GM13977 (cell line): ENCODE measurements around the gene SAA2.

Experiments used
- DNase-seq: peaks from one replicate; pipeline ENCODE4 v3.0.0; 2012; ENCODE audit warnings: low spot score
- in situ Hi-C: fragments of 300-500 bp; cut with MboI; formaldehyde crosslinking; loops from one replicate; pipeline ENCODE4 v1.12.0; 2022; ENCODE audit warnings: low sequenced_read_pairs, low pct_unique_long_range_greater_than_20kb, mixed read lengths, inconsistent platforms; ENCODE audit not compliant: unreplicated experiment
- TF ChIP-seq, protein P1 (sequence below): IDR thresholded peaks from 2 replicates; pipeline ENCODE4 v1.5.1; 2012; ENCODE audit warnings: mild to moderate bottlenecking, control low read depth; ENCODE audit not compliant: insufficient read depth; ENCODE audit errors: extremely low read depth, missing control alignments

The SAA2 gene

DNA sequence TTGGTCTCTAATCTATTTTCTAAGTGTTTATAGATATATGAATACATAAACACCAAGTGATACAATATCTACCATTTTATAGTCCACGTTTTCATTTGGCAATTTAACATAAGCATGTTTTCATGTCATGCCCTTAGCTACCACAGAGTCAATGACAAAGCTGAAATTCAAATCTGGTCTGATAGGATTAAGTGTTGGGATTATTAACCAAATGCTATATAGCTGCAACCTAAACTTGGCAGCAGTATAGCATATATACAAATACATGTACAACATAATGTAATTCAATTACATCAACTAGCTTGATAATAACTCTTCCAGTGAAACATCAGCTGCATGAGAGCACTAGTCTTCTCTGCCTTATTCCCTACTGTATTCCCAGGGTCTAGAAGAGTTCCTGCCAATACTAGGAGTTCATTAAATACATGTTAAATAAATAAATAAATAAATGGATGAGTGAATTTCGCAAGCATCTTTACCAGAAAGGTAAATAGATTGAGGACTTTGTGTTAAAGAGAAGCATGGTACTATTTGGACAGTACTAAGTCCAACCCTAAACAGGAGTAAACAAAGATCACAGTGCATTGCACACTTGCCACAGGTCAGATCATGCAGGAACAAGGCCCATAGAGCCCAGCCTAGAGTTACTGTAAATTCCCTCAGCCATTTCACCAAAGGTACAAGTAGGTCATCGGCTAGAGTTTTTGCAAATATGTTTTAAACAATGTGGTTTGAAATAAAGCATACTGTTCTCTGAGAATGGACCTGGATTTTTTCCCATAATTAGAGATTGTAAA is 24.7 kb downstream of the SAA2 start:
- in situ Hi-C loops: no loop called here
- no peak for DNase-seq
- TF ChIP-seq, protein P1, sequence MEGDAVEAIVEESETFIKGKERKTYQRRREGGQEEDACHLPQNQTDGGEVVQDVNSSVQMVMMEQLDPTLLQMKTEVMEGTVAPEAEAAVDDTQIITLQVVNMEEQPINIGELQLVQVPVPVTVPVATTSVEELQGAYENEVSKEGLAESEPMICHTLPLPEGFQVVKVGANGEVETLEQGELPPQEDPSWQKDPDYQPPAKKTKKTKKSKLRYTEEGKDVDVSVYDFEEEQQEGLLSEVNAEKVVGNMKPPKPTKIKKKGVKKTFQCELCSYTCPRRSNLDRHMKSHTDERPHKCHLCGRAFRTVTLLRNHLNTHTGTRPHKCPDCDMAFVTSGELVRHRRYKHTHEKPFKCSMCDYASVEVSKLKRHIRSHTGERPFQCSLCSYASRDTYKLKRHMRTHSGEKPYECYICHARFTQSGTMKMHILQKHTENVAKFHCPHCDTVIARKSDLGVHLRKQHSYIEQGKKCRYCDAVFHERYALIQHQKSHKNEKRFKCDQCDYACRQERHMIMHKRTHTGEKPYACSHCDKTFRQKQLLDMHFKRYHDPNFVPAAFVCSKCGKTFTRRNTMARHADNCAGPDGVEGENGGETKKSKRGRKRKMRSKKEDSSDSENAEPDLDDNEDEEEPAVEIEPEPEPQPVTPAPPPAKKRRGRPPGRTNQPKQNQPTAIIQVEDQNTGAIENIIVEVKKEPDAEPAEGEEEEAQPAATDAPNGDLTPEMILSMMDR: no peak

DNA sequence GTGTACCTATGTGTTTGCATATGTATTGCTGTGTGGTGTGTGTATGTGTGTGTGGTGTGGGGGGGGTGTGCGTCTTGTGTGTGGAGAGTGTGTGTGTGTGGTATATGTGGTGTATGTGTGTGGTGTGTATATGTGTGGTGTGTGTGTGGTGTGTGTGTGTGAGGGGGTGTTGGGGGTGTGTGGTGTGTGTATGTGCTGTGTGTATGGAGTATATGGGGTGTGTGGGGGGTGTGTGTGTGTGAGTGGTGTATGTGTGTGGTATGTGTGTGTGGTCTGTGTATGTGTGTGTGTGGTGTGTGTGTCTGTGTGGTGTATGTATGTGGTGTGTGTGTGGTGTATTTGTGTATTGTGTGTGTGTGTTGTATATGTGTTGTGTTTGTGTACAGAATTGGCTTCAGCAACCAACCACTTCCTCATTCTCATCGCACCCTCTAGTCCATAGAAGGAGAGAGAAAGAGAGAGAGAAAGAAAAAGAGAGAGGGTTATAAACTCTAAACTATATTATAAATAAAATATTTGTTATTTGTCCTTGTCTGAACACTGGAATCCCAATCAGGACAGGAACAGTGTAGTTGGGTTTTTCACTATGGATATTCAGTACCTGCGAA is 25.6 kb downstream of the SAA2 start:
- DNase-seq: no peak
- TF ChIP-seq, protein P1: no peak
- in situ Hi-C loops: no loop called here

DNA sequence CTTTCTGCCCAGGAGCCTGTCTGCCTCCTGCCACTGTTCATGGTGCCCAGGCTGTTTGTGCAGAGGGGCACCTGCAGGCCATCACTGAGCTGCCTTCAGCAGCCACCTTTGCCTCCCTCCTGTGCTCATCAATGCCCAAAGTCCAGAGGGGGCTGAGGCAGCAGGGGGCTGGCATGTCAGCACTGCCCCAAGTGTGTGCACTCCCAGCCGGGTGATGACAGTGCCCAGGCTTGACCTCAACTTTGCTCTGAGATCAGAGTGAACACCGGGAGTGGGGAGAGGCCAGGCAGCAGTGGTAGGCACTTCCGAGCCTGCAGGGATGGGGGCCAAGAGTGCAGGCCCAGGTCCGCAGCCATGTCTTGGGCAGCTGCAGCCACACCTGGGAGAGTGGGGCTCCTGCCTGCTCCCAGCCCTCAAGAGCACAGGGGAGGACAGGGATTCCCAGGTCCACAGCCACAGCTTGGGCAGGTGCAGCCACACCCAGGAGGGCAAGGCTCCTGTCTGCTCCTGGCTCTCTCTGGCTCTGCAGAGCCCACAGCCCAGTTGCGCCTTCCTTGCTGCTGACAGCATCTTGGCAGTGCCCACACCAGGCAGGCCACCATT is 27.1 kb downstream of the SAA2 start:
- no peak for DNase-seq
- TF ChIP-seq, protein P1: no peak
- in situ Hi-C loops: no loop called here

DNA sequence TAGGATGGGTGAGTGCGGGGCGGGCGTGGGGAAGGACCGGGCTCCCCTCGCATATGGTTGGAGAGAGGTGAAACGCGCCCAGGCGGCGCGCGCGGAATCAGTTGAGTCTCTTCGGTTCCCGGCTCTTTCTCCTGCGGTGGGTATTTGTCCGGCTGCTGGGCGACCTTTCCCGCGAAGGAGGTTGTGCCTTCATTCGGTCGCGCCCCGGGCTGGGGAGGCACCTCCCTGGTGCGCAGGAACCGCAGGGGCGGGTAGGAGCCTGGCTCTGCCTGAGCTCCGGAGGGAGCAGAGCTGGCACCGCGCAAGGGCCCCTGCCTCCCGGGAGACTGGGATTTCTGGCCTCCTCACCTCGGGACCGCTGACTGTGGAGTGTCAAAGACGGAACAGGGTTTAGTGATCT is 39.4 kb downstream of the SAA2 start:
- in situ Hi-C loops: no loop called here
- TF ChIP-seq, protein P1: no peak
- no peak for DNase-seq

DNA sequence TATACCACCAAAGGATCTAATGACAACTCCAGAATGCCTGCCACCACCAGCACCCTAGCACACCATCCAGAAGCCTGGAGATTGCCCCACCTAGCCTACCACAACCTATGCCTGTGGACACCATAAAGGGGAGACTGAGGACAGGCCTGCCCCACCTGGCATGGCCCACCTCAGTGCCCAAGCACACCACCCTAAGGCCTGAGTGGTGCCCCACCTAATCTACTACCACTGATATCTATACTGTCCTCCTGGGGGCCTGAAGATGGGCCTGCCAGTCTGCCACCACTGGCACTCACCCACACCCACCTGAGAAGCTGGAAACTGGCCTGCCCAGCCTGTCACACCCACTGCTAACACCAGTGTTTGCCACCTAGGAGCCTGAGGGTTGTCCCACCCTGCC is 43.7 kb downstream of the SAA2 start:
- DNase-seq: no peak
- in situ Hi-C loops: no loop called here
- TF ChIP-seq, protein P1: no peak

DNA sequence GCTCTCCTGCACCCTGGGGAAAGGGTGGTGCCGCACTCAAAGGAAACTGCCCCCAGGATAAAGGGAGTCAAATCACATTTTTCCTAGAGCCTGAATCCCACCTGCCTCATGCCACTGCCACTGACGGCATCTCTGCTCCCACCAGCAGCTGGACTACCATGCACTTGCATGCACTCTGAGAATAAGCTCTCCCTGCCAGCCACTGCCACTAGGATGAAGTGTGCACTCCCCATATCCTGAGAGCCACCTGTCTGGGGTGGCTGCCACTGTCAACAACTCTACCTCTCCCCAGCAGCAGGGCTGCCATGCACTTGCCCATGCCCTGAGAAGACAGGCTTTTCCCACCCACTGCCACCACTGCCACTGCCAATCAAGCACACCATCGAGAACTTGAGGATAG is 44.2 kb downstream of the SAA2 start:
- TF ChIP-seq, protein P1: no peak
- in situ Hi-C loops: no loop called here
- DNase-seq: no peak
